Endothelial cell of umbilical vein (primary cell): ENCODE measurements around the gene NAA10. TPM values are rescaled to one million over a fixed set of nuclear protein-coding genes. Genes with fewer than 3 reads are reported as not detected.

Source experiments
- BruUV-seq: library from RNA; stranded (reverse); fragments of 400-500 nt; replicated peaks from 2 replicates; lab custom pipeline; 2021; lab: Mats Ljungman, UMichigan
- CTCF ChIA-PET: fragments of 300-600, 350-600 bp; sonication (Branson Sonifier 250); formaldehyde crosslinking; loops from one replicate; lab custom pipeline; 2021; ENCODE audit warnings: antibody characterized with exemption, inconsistent platforms; lab: Charles Lee
- POLR2A ChIA-PET: fragments of 300-600, 350-600 bp; sonication (Branson Sonifier 250); formaldehyde crosslinking; loops from one replicate; lab custom pipeline; 2021; ENCODE audit warnings: antibody characterized with exemption, inconsistent platforms; lab: Charles Lee
- DNase-seq: peaks from one replicate; pipeline ENCODE4 v3.0.0-alpha.2; 2011; ENCODE audit warnings: low read depth, low spot score
- FAIRE-seq: peaks from 2 replicates; lab custom pipeline; 2011; peaks lifted over from hg19 to GRCh38; lab: Jason Lieb, UNC
- H2AFZ ChIP-seq: 2 replicates; pipeline ENCODE4 v1.6.0; 2012; ENCODE audit warnings: low read depth, low read length, control low read depth, inconsistent platforms
- H3K27ac ChIP-seq: 2 replicates; pipeline ENCODE4 v1.5.1; 2011; ENCODE audit warnings: low read depth, mild to moderate bottlenecking, control low read depth, low read length, moderate library complexity; ENCODE audit not compliant: insufficient read depth
- H3K27me3 ChIP-seq, 2 experiments: 2 replicates each; pipeline versions ENCODE4 v1.6.0 to v1.6.1; 2011; ENCODE audit warnings: low read length in 2 of 2, mixed read lengths in 1 of 2; ENCODE audit not compliant: control insufficient read depth in 2 of 2, insufficient read depth in 2 of 2
- H3K36me3 ChIP-seq, 2 experiments: 2 replicates in 1 of 2; 3 replicates in 1 of 2; pipeline ENCODE4 v1.5.1; 2011; ENCODE audit warnings: low read length in 2 of 2, mild to moderate bottlenecking in 1 of 2, moderate library complexity in 1 of 2; ENCODE audit not compliant: control insufficient read depth in 2 of 2, insufficient read depth in 2 of 2; ENCODE audit errors: extremely low read depth in 1 of 2
- H3K4me1 ChIP-seq: 3 replicates; pipeline ENCODE4 v1.5.1; 2011; ENCODE audit warnings: mild to moderate bottlenecking, low read length; ENCODE audit not compliant: control insufficient read depth, insufficient read depth; ENCODE audit errors: extremely low read depth
- H3K4me2 ChIP-seq: 2 replicates; pipeline ENCODE4 v1.6.1; 2011; ENCODE audit warnings: low read length, control low read depth, mixed read lengths; ENCODE audit not compliant: insufficient read depth
- H3K4me3 ChIP-seq, 3 experiments: fragments of 200-600 bp in 1 of 3; sonication (generic), shearing (Covaris generic) in 1 of 3; replicated peaks in 1 of 3; 2 replicates each; pipeline ENCODE4 v1.5.1; 2011 to 2016; ENCODE audit warnings: control low read depth in 3 of 3, low read length in 3 of 3, mild to moderate bottlenecking in 2 of 3, inconsistent platforms in 1 of 3, low read depth in 1 of 3, moderate library complexity in 1 of 3; ENCODE audit not compliant: insufficient read depth in 1 of 3
- H3K79me2 ChIP-seq: 2 replicates; pipeline ENCODE4 v1.6.0; 2012; ENCODE audit warnings: low read length, inconsistent platforms; ENCODE audit not compliant: control insufficient read depth, insufficient read depth
- H3K9ac ChIP-seq: replicated peaks from 2 replicates; pipeline ENCODE3; 2011; ENCODE audit warnings: low read length, control low read depth; ENCODE audit not compliant: insufficient read depth; ENCODE audit errors: extremely low read depth
- H3K9me1 ChIP-seq: replicated peaks from 3 replicates; pipeline ENCODE4 v1.6.0; 2011; ENCODE audit warnings: mild to moderate bottlenecking, low read length; ENCODE audit not compliant: control insufficient read depth, insufficient read depth; ENCODE audit errors: extremely low read depth
- H3K9me3 ChIP-seq: replicated peaks from 2 replicates; pipeline ENCODE4 v1.5.1; 2012; ENCODE audit warnings: low read length, inconsistent platforms; ENCODE audit not compliant: control insufficient read depth, insufficient read depth
- H4K20me1 ChIP-seq: replicated peaks from 2 replicates; pipeline ENCODE3; 2011; ENCODE audit warnings: mild to moderate bottlenecking, low read length; ENCODE audit not compliant: control insufficient read depth, insufficient read depth; ENCODE audit errors: extremely low read depth
- CTCF ChIP-seq, 2 donors: IDR thresholded peaks; 1 replicate in 1 of 2; 2 replicates in 1 of 2; pipeline ENCODE4 v1.5.1; 2011; ENCODE audit warnings: low read length in 2 of 2, mild to moderate bottlenecking in 2 of 2, moderate library complexity in 2 of 2, control low read depth in 1 of 2, inconsistent platforms in 1 of 2, low read depth in 1 of 2; ENCODE audit not compliant: insufficient read depth in 1 of 2; ENCODE audit errors: extremely low read depth in 1 of 2
- EZH2 ChIP-seq: IDR thresholded peaks from 2 replicates; pipeline ENCODE4 v1.6.1; 2012; ENCODE audit warnings: borderline replicate concordance, low read depth, mild to moderate bottlenecking, moderate library complexity, low read length, inconsistent platforms; ENCODE audit not compliant: severe bottlenecking
- FOS ChIP-seq: IDR thresholded peaks from 2 replicates; pipeline ENCODE4 v1.6.1; 2011; ENCODE audit warnings: mild to moderate bottlenecking, low read length, moderate library complexity, borderline replicate concordance; ENCODE audit not compliant: insufficient read depth
- GATA2 ChIP-seq: IDR thresholded peaks from 2 replicates; pipeline ENCODE4 v1.7.0; 2011; ENCODE audit warnings: low read depth, mild to moderate bottlenecking, moderate library complexity, mixed read lengths, low read length; ENCODE audit not compliant: insufficient read length, insufficient read depth
- JUN ChIP-seq: IDR thresholded peaks from 2 replicates; pipeline ENCODE4 v1.6.1; 2011; ENCODE audit warnings: borderline replicate concordance, low read depth; ENCODE audit not compliant: insufficient read length, insufficient read depth
- MAX ChIP-seq: IDR thresholded peaks from 2 replicates; pipeline ENCODE4 v1.6.1; 2011; ENCODE audit not compliant: insufficient read depth, insufficient read length
- MYC ChIP-seq: IDR thresholded peaks from one replicate; pipeline ENCODE4 v1.6.1; 2011; ENCODE audit warnings: mild to moderate bottlenecking, low read depth, low read length
- POLR2A ChIP-seq: IDR thresholded peaks from 2 replicates; pipeline ENCODE4 v1.6.1; 2012; ENCODE audit warnings: low read depth, mild to moderate bottlenecking, control low read depth, low read length
- POLR2AphosphoS5 ChIP-seq: IDR thresholded peaks from 2 replicates; pipeline ENCODE4 v1.6.1; 2012; ENCODE audit warnings: low read depth, mild to moderate bottlenecking, control low read depth, low read length, moderate library complexity; ENCODE audit not compliant: insufficient read depth
- dilution Hi-C: fragments of 300-500 bp; cut with MboI; formaldehyde crosslinking; loops from one replicate; pipeline ENCODE4 v1.15.0; 2019; ENCODE audit warnings: low sequenced_read_pairs; ENCODE audit not compliant: extremely low pct_ligation_motif_present
- intact Hi-C: fragments of 100-400 bp; cut with micrococcal nuclease; formaldehyde crosslinking; loops from one replicate; pipeline ENCODE4 v1.10.0; 2022
- polyA plus RNA-seq, 4 experiments: library from polyadenylated mRNA; depleted of rRNA in 3 of 4; stranded (reverse) in 3 of 4; unstranded in 1 of 4; fragments of >200 nt; gene quantifications; 2 replicates each; pipeline versions ENCODE4 v1.2.1 to v1.2.3, GENCODE V29; 2011 to 2012; ENCODE audit warnings: missing spikeins in 1 of 4
- total RNA-seq: library from RNA; stranded (reverse); gene quantifications from 2 replicates; pipeline ENCODE4 v1.2.3, GENCODE V29; 2021

The NAA10 gene
- total and polyA plus RNA-seq, 2 donors (not counting 3 experiments of a cell fraction or from before 2014, with no cell fraction given): 141 to 144 TPM

- CTCF ChIA-PET: no interaction called here
- TF ChIP-seq CTCF (IDR thresholded peaks at IDR 0.05; ENCODE audit: extremely low read depth in 1 of 2, insufficient read depth in 1 of 2, low read depth in 1 of 2, low read length in 2 of 2) (no peak), MAX (no peak), MYC (no peak), GATA2 (no peak), JUN (no peak), POLR2AphosphoS5 (no peak), POLR2A (no peak), EZH2 (no peak), FOS (no peak)
- H4K20me1 ChIP-seq: no peaks in the 10 kb centered on the region
- H3K27me3 ChIP-seq: peaks cover 22 to 26% of the 10 kb centered on the region in 2 experiments
- POLR2A ChIA-PET: no interaction called here
- DNase-seq: no peak
- H3K4me3 ChIP-seq: no peak overlapping the region
- FAIRE-seq: no peak
- no peak overlapping the region for H3K4me2 ChIP-seq
- no peaks in the 10 kb centered on the region for H3K9me3 ChIP-seq
- no peaks in the 10 kb centered on the region for H3K4me1 ChIP-seq
- intact Hi-C loops: loop anchor here (10.0 kb wide), 1 partner anchor 74 kb away; no protein-coding TSS in a partner anchor
- no peaks in the 10 kb centered on the region for H3K36me3 ChIP-seq
- H3K9ac ChIP-seq: no peak overlapping the region
- BruUV-seq: no TSS peak
- no peak overlapping the region for H2AFZ ChIP-seq
- H3K79me2 ChIP-seq: no peaks in the 10 kb centered on the region
- H3K27ac ChIP-seq: no peak overlapping the region
- H3K9me1 ChIP-seq: no peaks in the 10 kb centered on the region
- dilution Hi-C loops: no loop called here
Measured at GRCh38 chrX:153889123-153889522, 45.7 kb downstream of the NAA10 start.
